DMS114 treated with DMSO at 0.1 percent for 48 hours (cell line): ENCODE data around the gene MCCC1.
"Not testable (repeated sequence)": the region's sequence is repeated elsewhere in the genome, so short reads cannot be mapped to it uniquely, and the experiment has no call there.

ENCODE experiments used
- DNase-seq: peaks from one replicate; lab custom pipeline; 2025; ENCODE audit not compliant: unreplicated experiment; lab: John Stamatoyannopoulos, UW

MCCC1 gene

DNA sequence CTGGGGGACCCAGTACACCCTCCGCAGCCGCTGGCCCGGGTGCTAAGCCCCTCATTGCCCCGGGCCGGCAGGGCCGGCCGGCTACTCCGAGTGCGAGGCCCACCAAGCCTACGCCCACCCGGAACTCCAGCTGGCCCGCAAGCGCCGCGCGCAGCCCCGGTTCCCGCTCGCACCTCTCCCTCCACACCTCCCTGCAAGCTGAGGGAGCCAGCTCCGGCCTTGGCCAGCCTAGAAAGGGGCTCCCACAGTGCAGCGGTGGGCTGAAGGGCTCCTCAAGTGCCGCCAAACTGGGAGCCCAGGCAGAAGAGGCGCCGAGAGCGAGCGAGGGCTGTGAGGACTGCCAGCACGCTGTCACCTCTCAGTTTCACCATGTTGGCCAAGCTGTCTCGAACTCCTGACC lies 4.7 kb upstream of the MCCC1 start:
- not testable (repeated sequence) for DNase-seq

DNA sequence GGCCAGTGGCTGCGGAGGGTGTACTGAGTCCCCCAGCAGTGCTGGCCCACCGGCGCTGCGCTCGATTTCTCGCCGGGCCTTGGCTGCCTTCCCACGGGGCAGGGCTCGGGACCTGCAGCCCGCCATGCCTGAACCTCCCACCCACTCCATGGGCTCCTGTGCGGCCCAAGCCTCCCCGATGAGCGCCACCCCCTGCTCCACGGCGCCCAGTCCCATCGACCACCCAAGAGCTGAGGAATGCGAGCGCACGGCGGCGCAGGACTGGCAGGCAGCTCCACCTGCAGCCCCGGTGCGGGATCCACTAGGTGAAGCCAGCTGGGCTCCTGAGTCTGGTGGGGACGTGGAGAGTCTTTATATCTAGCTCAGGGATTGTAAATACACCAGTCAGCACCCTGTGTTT lies 1.7 kb upstream of the MCCC1 start:
- DNase-seq, result not testable (repeated sequence)

DNA sequence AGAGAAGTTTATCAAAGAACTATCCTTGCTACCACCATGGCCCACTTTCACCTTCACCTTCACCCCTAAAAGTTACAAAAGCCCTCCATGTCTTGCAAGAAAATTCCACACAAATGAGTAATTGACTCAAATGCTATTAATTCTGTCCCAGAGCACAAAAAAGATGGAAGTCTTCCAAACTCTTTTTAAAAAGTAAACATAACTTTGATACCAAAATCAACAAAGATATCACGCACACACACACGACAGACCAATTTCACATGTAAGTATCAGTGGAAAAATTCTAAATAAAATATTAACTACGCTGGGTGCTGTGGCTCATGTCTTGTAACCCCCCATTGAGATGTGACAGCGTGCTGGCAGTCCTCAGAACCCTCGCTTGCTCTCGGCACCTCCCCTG lies 1.1 kb upstream of the MCCC1 start:
- DNase-seq, result no peak

DNA sequence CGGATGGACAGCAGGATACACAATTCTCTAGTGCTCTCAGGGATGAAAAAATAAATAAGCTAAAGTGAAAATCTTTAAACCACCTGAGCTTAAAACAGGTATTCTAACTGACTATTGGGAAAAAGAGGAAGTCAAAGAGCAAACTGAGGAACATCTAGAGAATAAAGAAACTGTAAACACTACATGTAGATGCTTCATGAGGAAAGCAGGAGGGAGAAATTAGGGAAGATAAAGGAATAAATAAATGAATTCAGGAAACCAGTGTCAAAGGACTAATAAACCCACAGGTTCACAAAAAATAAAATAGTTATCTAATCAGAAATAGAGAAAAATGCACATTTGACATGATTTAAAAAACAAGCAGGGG lies 525 bp upstream of the MCCC1 start:
- no peak for DNase-seq

DNA sequence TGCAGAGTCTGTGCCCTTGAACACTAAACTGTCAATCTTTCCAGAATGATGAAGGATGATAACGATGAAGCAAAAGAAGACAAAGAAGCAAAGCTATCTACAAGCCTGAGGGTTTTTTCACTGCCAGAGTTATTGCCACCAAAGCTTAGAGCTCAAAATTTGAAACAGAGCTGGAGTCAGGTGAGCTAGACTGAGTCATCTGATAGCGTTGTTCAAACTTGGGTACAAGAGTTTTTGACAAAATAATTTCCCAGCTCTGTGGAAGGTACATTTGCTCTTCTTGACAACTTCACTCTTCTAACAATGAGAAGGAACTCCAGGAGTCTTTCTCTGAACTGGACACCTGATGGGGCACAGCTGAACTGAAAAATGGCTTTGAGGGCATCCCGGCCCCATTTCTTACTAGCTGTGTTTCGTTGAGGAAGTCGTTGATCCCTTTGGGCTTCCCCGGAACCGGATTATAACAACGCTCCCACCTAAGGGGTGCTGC lies 715 bp downstream of the MCCC1 start:
- no peak for DNase-seq

DNA sequence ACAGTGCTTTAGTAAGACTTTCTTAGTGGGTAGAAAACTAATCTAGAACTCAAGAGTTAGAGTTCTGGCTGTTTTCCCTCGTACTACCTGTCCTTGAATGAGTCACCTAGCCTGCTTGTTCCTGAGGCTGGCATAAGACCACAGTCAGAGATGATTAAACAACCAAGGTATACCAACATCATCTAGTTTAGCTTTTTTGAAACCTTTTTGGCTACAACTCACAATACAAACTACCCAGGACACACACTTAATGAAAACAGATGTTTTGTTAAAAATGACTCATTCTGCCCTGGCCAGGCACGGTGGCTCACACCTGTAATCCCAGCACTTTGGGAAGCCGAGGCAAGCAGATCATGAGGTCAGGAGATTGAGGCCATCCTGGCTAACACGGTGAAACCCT lies 4.6 kb downstream of the MCCC1 start:
- no peak for DNase-seq

DNA sequence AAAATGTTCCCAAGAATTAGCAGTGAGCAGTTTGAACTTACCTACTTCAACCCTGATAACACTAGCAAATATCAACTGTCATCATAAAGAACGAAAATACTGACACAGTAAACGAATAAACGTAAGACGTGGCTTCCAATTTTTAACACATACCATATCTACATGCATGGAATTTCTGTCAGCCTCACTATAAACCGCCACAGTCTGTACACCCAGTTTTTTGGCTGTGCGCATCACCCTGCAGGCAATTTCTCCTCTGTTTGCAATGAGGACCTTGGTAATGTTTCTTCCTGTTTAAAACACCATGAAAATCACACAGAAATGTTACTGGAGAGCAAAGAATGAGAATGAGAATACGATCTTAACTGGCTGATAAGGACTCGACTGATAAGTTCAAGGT lies 7.0 kb downstream of the MCCC1 start:
- DNase-seq, result no peak

DNA sequence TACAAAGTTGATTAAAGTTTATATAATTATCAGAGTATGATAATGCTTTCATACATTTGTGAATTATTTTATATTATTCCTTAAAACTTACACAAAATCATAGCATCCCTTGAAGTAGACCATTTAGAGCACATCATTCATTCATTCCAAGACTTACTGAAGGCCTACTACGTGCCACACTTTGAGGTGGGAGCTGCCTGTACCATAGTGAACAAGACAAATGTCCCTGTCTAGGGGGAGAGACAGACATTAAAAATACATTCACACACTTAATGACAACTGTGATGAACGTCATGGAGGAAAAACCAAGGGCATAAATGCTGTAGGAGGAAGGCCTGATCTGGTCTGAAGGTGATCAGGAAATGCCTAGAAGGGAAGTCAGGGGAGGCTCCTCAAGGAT lies 12.1 kb downstream of the MCCC1 start:
- DNase-seq, result no peak

DNA sequence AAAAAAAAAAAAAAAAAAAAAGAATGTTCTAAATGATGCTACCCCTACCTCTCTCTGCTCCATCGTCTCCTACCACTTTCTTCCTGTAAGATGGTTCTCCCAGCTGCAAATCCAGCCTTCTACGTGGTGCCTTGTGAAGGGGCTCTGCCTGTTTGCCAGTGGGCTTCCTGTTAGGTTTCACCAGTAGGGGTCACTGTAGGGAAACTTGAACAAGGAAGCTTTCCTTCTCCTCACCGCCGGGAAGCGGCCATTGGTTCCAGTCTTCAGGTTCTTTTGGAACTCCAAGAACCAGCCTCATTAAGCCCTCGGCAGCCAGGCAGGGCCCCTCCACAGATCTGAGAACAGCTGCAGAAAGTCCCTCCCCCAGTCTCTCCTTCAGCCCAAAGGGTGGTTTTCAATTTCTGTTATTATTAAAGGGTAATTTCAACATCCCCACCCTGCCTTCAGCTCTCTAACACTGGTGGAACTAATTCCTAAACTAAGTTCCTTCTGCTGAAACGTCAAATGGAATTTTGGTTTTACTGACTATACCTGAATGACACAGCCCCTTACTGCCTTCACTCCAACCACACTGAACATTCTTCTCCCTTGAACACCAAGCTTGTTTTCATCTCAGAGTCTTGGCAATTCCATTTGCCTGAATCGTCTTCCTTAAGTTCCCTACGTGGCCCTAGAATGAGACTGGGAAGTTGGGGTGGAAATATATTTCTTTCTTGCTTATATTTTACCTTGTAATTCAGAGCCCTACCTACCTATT lies 13.5 kb downstream of the MCCC1 start:
- DNase-seq, result no peak

DNA sequence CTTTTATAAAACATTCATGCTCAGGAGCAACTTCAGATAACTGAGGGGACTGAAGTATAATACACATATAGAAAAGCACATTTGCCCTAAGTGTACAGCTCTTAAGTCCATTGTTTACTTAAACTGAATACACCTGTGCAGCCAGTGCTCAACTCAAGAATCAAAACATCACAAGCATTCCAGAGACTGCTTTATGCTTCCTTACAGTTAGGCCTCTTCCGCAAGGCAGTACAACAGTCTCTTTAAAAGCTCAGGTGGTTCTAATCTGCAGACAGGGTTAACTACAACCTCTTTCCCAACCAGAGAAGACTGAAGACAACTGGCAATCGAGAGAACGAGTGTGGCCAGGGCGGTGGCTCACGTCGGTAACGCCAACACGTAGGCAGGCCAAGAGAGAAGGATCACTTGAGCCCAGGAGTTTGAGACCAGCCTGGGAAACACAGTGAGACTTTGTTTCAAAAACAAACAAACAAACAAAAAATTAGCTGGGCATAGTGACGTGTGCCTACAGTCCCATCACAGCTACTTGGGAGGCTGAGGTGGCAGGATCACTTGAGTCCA lies 16.9 kb downstream of the MCCC1 start:
- no peak for DNase-seq

DNA sequence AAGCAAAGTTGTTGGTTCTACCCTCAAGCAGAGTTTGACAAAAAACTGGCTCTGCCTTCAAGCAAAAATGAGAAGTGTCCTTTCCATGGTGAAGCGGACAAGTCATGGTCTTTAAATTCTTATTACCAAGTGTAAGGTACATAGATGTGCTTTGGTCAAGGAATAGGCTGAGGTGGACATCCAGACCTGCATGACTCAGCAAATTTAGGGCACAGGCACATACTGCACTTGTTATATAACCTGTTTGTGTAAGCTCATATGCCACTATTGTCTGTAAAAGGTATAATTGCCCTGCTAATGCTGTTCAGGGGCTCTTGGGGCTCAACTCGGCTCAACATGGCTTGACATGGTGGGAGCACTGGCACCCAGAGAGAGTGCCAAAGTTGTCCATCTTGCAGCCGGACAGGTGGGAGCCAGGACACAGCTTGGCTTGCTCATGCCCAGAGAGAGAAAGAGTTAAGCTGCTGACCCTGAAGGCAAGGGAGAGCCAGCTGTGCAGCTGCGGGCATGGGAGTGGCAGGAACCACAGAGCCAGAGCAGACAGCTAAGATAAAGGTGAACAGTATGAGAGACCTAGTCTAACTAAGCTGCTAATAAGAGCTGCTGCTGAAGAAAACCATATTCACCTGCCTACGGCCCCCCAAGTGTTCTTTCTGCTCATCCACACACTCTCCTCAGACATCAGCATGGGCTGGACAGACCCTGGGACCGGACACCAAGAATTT lies 17.7 kb downstream of the MCCC1 start:
- DNase-seq, result no peak

DNA sequence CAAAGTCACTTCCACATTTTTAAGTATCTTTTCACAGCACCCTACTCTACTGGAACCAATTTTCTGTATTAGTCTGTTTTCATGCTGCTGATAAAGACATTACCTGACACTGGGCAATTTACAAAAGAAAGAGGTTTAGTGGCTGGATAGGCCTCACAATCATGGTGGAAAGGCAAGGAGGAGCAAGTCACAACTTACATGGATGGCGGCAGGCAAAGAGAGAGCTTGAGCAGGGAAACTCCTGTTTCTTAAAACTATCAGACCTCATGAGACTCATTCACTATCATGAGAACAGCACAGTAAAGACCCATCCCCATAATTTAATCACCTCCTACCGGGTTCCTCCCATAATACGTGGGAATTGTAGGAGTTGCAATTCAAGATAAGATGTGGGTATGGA lies 18.7 kb downstream of the MCCC1 start:
- DNase-seq, result no peak

DNA sequence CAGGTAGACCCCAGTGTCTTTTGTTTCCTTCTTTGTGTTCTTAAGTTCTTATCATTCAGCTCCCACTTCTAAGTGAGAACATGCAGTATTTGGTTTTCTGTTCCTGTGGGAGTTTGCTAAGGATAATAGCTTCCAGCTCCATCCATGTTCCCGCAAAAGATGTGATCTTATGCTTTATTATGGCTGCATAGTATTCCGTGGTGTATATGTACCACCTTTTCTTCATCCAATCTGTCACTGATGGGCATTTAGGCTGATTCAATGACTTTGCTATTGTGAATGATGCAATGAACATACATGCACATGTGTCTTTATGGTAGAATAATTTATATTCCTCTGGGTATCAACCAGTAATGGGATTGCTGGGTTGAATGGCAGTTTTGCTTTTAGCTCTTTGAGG lies 24.4 kb downstream of the MCCC1 start:
- no peak for DNase-seq

DNA sequence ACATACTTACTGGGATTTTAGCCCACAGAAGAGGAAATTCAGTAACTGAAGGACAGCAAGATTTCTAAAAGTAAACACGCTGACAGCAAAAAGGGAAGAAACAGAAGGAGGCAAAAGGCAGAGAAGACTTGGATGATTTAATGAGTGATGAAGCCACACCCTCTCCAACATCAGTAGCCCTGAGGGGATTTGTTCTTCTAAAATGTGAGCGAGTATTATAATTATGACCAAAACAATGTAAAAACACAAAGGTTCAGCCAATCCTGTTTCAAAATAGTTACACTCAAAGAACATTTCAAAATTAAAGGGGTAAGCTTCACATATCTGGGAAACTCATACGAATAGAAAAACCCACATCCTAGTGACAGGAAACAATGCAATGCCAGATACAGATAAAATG lies 25.0 kb downstream of the MCCC1 start:
- no peak for DNase-seq

DNA sequence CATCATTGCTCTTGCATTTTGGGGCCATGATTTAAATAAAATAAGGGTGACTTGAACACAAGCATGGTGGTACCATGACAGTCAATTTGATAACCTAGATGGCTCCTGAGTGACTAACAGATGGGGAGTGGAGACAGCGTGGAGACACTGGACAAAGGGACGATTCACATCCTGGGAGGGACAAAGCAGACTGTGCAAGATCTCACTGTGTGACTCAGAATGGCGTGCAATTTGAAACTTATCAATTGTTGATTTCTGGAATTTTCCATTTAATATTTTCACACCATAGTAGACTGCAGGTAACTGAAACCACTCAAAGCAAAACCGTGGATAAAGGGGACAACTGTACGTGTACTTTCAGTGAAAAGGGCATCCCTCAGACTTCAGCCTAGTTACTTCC lies 25.5 kb downstream of the MCCC1 start:
- DNase-seq, result no peak

DNA sequence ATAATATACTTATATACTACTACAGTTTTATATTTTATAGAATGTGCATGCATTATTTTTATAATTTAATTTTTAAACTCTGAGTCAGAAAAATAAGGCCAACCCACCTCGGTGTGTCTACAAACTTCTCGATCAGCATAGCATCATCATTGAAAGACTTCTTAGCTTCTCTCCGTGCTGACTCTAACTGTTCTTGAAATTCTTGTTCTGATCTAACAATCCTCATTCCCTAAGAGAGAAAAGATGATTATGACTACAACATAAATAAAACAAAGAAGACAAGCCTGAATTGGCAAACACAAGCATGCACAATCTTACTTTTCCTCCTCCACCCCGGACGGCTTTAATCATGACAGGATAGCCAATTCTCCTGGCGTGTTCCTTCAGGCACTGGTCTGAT lies 28.4 kb downstream of the MCCC1 start:
- no peak for DNase-seq

DNA sequence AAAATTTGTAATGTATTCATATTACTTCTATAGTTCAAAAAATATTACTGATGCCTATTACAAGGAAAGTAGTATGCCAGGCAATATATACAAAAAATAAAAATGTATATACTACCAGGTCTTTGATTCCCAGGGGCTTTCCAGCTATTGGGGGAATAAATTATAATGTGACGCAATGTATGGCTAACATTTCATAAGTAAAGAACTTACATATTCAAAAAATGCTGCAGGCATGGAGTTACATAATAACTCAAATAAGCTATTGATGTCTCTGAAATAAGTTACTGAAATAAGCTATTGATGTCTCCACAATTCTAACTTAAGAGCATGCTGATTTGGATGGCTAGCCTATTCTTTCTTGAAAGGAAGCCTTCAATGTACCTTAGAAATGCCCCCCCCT lies 30.2 kb downstream of the MCCC1 start:
- no peak for DNase-seq

DNA sequence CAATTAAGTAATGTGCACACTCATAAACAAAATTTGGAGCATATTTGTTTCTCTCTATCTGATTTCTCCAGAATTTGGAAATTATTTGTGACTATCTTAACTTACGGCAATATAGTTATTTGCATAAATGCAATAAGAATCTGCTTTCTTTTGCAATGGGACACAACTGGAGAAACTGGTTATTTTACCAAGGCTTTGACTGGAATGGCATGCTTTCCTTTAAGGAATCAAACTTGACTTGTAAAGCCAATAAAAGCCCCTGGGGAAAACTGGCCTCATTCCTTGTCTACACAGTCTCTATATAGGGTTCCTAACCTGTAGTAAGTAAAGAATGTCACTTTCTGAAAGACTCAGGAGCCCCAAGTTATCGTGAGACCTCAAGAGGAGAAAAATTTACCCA lies 32.4 kb downstream of the MCCC1 start:
- not testable (repeated sequence) for DNase-seq

DNA sequence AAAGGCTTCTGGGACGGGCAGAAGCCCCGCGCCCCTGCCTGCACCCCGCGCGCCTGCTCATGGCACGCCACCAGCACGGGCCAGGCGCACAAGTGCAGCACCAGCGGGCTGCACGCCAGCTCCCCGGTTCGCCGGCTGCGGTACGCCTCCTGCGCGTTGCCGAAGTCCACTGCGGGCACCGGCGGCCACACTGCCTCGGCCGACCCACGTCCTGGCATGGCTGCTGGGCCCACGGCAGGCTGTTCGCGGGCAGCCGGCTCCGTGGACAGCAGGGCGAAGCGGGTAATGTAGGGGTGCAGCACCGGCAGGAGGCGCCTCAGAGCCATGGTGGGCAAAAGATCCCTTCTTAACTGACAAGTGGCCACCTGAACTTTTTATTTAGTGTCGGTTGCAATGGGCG lies 34.8 kb downstream of the MCCC1 start:
- DNase-seq, result no peak

DNA sequence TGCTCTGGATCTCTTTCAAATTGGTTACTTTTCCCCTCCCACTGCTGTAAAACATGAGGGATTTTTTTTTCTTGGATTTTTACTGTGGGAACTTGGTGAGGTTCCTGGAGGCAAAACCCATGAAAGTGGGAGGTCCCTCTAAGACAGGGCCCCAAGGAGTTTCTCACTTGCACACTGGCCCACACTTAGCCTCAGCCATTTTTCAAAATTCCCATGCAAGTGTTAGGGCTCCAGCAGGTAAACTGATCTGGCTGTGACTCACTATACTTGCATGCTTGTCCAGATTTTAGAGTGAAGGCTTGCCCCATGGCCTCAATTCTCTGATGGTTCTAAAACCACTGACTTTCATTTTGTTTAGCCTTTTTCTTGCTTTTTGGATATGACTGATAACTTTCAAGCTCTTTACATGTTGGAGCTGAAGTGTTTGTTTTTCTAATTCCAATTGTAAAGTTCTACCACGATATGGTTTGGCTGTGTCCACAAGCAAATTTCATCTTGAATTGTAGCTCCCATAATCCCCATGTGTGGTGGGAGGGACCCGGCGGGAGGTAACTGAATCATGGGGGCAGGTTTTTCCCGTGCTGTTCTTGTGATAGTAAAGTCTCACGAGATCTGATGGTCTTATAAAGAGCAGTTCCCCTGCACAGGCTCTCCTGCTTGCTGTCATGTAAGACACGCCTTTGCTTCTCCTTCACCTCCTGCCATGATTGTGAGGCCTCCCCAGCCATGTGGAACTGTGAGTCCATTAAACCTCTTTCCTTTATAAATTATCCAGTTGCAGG lies 37.7 kb downstream of the MCCC1 start:
- DNase-seq, result no peak

DNA sequence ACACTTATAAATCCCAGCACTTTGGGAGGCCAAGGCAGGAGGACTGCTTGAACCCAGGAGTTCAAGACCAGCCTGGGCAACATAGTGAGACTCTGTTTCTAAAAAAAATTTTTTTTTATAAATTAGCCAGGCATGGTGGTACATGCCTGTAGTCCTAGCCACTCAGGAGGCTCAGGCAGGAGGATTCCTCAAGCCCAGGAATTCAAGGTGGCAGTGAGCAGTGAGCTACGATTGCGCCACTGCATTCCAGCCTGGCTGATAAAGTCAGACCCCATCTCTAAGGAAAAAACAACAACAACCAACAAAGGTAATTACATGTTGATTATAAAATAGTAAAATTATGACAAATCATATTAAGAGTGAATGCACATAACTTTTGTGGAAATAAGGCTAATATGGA lies 40.9 kb downstream of the MCCC1 start:
- no peak for DNase-seq

DNA sequence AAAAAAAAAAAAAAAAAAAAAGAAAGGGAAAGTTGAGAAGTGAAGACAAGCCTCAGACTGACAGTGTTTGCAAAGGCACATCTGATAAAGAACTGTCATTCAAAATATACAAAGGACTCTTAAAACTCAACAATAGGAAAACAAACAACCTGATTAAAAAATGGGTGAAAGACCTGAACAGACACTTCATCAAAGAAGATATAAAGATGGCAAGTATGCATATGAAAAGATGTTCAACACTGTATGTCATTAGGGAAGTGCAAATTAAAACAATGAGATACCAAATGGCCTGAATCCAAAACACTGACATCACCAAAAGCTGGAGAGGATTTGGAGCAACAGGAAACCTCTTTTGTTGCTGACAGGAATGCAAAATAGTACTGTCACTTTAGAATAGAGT lies 48.6 kb downstream of the MCCC1 start:
- DNase-seq, result no peak
